ENCODE measurements around the gene NCF2.

NCF2 gene

DNA sequence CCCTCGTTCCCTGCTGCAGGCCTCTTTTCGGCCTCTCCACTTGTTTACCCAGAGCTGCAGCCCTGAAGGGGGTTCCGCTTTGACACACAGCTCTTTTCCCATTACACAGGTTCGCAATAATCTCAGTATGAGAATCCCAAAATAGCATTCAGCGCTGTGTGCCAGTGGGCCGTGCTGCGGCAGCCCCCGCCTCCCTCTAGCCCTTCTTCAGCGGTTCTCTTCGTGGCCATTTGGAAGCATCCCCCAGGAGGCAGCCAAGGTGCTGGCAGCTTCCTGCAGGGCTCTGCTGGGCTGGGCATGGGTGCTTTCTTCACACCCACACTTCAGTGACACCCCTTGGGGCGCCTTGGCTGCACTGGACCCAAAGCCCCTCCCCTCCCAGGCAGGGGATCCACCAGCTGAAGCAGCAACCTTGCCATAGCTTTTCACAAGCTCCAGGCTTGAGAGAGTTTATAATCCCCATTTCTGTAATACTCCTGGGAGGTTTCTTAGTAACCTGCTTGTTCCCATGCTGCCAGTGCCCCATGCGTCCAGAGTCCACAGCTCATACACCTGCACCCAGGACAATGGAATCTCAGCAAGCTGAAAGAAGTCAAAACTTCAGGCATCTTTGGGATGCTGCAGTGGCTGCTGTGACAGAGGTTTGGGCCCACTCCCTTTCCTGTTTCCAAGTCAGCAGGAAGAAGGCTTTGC, 8.1 kb downstream of the NCF2 start:
- DNase-seq: no peak

DNA sequence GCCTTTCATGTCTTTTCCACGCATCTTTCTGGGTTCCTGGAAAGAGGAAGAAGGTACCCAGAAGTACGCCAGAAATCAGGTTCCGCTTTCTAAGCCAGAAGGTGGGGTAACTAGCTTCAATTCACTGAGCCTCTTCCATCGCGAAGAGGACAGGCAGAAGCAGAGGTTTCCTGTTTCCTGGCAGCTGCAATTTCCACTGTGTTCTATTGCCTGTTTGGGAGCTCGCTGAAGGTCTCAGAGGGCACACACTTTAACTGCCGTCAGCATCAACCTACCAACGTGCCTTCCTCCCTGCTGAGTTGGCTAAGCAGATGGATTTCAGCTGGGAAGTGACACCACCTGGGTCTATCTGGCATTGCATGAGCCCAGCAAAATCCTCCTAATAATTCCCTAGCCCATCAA, 10.0 kb downstream of the NCF2 start:
- DNase-seq: peak; percentile 84

DNA sequence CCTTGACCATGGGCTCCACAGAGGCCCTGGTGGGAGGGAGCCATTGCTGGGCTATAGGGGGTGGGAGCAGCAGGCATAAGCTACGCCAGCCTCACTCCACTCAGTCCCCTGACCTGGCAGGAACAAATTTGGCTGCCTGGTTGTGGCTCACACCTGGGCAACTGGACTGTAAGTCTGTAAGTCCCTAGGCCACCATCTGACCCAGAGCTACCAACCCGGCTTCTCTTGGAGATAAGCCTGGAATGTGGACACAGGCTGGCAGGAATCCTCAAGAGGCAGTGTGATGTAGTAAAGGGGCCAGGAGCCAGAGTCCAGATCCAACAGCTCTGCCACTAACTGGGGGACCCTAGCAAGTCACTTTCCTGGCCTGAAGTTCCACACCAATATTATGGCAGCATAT, 11.4 kb downstream of the NCF2 start:
- DNase-seq: no peak

DNA sequence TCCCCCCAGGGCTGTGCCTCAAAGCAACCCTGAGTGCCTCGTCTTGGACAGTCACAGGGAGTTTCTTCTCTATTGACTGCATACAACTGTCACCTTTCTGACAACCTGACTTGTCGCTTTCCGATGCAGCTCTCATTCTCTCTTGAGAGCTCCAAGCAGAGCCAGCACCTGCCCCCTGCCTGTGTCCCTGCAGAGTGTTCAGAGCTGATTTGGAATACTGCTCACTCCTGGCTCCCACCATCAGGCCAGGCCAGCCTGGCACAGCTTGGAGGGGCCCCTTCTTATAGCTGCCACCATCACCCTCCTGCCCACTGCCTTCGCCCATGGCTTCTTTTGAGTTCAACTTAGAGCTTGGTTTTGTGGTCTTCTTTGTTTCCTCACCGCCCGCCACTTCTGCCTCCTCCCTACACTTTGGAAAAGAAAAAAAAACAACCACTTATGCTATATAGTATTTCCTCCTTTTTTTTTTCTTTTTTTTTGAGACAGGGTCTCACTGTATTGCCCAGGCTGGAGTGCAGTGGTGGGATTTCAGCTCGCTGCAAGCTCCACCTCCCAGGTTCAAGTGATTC, 12.3 kb downstream of the NCF2 start:
- DNase-seq: no peak

DNA sequence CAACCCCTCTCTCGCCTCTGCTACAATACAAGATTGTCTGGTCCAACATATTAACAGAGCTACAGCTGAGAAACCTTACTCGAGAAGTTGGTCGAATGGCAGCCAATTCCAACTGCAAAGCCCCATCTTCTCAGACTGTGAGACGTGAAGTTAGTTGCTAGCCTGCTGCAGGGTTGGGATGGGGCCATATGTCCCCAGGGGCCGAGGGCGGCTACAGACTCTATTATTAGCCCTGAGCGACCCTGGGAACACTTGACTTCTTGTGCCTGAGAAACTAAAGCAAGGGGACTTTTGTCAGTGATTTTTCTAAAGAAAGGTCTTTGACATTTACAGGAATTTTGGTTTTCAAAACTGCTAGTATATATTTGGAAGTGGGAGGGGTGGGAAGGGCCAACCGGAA, 13.7 kb downstream of the NCF2 start:
- no peak for DNase-seq

DNA sequence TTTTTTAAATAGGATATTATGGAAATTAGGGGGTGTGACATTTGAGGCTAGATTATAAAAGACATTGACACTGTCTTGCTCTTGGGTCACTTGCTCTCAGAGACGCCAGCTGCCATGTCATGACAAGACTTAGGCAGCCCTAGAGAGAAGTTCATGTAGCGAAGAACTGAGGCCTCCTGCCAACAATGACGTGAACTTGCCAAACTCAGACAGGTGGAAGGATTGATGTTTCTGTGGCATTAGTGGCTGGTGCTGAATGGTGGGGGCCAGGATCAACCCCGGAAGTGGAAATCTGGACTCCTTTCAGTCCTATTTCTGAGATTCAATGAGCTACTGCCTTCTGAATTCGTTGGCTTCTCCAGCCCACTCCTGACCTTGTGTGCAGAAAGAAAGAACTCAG, 14.7 kb downstream of the NCF2 start:
- DNase-seq: no peak

DNA sequence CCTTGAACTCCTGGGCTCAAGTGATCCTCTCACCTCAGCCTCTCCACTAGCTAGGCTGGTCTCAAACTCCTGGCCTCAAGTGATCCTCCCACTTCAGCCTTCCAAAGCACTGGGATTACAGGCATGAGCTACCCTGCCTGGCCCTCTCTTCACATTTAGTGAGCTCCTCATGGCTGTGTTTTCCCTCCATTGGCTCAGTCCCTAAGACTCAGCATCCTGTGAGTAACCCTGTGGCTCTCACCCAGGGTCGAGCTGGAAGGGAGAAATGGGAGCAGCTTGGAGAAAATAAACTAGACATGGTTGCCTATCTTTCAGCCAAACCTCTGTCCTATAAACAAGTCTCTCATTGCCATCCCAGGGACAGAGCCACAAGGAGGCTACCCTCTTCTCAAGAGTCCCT, 17.5 kb downstream of the NCF2 start:
- no peak for DNase-seq

DNA sequence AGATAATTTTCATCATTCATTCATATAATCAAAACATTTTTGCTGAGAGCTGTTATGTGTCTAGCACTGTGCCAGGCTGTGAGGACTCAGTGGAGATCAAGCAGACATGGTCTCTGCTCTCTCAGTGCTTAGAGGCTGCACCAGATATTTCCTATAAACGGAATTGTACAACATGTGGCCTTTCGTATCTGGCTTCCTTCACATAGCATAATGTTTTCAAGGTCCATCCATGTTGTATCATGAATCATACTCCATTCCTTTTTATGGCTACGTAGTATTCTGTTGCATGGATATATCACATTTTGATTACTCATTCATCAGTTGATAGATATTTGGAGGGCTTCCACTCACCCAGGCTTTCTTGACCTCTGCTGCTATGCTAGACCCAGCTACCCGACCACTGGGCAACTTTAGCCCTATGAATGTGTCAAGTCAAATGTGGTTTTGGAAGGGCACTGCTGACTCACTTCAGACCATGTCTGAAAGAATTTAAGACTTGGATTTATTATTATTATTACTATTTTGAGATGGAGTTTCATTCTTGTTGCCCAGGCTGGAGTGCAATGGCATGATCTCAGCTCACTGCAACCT, 18.5 kb downstream of the NCF2 start:
- DNase-seq: no peak

DNA sequence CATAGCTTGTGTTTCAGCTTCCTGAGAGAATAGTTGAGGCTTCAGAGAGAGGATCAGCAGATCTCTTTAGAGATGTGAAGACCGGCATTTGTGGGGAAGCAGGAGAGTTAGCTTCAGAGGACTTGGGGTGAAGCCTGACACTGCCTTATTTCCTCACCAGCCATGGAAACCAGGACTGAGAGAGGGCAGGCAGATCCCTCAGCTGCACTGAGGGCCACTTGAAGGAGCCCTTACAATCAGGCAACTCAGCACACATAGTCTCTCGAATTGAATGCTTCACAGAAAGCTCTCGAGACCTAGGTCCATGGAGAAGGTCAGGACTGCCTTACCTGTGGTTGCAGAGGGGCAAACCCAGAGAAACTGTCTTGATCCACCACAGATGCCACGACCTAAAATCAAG, 19.8 kb downstream of the NCF2 start:
- DNase-seq: no peak

DNA sequence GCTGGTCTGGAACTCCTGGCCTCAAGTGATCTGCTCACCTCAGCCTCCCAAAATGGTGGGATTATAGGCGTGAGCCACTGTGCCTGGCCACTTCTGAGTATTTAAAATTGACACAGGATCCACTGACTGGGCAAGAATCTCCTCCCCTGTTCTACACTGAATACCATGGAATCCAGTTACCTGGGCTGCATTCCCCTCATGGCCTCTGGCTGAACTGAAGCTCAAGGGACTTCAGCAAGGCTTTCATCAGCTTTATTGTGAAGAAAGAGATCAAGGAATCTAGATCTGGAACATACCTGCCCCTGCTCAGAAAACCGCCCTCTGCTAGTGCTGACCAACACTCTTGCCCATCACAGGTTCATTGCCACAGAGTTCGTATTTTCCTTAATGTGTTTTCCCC, 20.5 kb downstream of the NCF2 start:
- DNase-seq: no peak

DNA sequence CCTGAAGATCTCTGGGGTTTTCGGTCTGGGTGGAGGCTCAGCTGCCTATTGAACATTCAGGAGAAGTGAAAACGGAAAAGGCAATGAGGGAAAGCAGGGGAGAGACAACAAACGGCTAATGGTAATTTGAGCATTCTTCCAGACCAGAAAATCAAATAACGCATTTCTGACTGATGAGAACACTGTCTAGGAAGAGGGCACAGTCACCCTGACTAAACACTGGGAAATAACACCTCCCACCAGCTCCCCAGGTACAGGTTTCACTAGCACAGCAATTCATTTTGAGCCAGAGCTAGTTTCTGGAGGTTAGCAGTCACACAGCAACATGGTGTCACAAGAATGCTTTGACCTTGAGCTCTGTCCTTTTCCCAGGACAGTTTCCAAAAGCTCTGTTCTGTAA, 21.1 kb downstream of the NCF2 start:
- DNase-seq: no peak

DNA sequence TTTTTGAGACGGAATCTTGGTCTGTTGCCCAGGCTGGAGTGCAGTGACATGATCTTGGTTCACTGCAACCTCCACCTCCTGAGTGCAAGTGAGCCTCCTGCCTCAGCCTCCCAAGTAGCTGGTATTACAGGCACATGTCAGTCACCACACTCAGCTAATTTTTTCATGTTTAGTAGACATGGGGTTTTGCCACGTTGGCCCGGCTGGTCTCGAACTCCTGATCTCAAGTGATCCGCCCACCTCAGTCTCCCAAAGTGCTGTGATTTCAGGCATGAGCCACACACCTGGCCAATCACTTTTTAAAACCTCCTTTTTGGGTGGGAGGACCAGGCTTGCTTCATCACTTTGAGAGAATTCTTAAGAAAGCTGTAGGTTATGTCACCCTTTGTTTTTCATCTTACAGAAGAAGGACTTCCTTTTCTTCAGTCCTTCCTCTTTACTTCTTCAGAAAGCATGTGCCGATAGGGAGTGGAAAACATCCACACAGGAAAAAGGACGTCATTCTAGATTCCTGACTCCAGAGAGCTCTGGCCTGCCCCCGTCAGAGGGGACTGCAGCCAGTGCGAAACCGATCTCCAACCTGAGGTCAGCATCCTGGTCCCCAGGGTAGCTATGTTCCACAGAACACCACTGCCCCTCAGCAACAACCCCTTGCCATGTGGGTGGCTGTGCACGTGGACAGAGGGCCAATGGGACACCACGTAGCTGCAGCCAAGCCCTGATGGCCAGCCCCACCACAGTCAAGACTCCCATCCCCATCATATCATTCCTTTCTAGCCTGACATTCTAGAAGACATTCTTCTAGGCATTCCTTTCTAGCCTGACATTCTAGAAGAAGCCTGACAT, 21.9 kb downstream of the NCF2 start:
- DNase-seq: peak; percentile 91

DNA sequence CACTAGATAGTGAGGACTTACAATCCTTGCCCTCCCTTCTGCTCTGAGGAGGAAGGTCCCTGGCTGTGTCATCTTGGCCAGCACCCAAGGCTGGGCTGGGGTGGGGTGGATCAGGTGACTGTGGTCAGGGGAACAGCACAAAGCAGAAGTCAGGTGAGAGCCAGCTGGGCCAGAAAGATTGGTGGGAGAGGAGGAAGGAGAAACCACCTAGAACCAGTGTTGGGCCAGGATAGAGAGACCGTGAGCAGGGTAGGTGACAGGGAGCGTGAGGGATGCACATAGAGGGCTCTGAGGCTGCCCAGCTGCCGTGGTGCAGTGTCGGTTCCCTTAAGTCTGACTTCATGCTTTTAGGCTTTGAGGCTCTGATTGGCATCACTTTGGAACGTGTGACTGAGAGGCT, 22.7 kb downstream of the NCF2 start:
- DNase-seq: peak; percentile 43

DNA sequence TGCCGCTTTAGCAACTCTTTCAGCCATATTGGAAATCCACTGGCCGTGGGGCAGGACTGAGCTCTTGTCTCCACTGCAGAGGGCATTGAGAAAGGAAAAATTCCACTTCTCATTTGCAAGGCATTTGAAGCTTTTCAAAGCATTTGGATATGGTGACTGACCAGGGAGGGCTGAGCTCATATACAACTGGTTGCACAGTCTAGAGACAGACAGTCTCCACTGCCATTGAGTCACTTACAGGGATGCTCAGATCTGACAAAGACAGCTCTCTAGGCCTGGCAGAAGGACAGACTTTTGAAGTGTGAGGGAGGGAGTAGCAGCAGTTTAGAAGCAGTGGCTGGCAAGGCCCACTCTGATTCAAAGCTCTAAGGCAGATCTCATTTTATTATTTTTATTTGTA, 24.2 kb downstream of the NCF2 start:
- no peak for DNase-seq

DNA sequence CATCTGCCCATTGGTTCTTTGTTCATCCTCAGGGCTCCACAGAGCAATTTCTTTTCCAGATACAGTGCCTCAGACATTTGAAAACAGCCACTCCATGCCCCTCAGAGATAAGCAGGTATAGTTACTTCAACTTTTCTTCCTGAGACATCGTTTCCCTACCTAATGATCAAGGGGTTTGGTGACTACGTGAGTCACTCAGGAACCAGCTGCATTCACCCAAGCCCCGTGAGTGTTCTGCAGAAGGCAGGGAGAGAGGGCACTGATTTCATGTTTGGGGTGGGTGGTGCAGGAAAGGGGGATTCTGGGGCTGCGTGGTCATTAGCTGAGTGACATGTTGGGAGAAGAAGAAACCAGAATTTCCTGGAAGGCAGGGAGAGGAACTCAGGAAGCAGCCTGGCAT, 25.0 kb downstream of the NCF2 start:
- no peak for DNase-seq

DNA sequence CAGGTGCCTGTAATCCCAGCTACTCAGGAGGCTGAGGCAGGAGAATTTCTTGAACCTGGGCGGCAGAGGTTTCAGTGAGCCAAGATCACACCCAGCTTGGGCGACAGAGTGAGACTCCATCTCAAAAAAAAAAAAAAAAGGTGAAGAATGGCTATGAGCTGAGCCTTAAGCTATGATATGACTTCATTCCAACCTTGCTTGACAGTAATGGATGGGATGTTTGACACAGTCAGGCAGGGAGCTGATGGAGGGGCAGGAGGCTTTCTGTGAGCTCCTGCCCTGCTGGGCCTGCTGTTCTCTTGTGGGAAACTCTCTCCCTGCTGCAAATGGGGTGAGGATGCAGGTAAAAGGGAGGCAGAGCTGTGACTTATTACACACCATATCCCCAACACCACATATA, 27.6 kb downstream of the NCF2 start:
- DNase-seq: no peak

DNA sequence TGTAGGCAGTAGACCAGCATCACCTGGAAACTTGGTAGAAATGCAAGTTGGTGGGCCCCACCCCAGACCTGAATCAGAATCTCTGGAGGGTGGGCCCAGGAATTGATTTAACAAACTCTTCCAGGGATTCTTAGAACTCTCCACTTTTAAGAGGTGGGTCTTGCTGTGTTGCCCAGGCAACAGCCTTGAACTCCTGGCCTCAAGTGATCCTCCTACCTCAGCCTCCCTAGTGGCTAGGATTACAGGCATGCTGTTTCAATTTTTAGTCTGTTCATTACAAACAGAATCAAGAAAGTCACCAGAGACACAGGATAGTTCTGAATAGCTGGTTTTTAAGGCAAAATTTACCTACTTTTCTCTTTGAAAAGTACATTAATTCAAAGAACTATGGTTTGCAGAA, 31.2 kb downstream of the NCF2 start:
- DNase-seq: no peak

DNA sequence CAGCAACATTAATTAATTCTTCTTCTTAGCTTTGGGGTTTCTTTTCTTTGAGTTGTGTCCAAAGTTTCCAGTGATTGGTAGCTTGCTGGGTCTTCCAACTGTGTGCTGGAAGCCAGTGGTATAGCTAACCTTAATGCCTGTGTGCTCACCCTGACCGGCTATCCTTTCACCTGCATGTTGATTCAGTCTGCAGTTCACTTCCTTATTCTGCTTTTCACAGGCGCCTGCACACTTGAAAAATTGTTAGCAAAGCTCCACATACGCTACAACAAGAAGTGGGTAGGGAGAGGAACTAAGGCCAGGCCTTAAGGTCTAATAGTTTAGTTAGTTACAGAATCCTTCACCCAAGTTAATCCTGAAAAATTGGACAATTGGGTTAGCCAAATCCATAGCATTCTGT, 35.7 kb downstream of the NCF2 start:
- no peak for DNase-seq

DNA sequence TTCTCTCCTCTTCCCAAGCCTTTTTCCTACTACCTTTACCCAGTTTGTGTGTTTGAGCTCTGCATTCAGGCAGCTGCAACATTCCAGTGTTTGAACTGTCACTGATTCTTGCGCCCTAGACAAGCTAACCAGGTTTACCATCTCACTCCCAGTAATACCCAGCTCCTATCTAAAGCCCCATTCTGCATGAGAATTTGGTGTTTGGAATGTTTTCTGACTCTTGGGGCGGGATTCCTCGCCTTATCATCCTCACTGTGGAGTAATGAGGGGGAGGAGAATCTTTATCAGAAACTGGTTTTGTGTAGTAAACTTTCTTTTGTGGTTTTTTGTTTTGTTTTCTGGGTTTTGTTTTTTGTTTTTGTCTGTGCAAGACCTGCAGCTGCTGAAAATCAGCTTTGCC, 36.5 kb downstream of the NCF2 start:
- no peak for DNase-seq

DNA sequence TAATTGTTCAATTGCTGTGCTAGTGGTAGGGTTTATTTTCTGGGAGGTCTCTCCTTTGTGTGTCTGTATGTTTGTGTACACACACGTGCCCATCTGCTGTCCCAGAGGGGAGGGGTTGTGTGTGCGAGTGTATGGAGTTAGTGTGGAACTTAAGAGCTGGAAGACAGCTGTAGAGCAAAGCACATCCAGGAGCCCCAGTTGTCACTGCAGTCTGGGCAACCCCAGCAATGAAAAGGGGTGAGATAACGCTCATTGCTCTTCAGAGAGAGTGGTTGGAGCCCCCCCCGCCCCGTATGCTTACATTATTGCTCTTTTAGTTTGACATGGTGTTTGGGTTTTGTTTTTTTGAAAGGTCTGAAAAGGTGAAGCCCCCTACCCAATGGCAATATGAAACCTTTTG, 36.9 kb downstream of the NCF2 start:
- no peak for DNase-seq

DNA sequence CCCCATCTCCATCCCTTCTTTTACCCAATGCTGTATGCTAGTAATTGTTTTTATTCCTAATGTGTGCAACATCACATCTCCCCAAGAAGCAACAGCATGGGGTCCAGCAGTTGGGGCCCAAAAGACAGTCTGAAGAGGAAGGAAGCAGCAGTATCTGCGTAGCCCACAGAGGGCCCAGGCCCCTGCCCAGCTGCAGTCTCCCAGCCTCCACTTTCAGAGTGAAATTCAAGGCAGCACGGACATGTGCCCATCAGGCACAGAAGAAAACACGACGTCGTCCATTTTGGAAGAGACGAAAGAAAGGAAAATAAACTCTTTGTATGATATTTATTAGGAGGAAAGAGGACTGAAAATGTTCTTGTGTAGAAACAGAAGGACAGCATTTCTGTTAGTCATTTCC, 37.4 kb downstream of the NCF2 start:
- no peak for DNase-seq

DNA sequence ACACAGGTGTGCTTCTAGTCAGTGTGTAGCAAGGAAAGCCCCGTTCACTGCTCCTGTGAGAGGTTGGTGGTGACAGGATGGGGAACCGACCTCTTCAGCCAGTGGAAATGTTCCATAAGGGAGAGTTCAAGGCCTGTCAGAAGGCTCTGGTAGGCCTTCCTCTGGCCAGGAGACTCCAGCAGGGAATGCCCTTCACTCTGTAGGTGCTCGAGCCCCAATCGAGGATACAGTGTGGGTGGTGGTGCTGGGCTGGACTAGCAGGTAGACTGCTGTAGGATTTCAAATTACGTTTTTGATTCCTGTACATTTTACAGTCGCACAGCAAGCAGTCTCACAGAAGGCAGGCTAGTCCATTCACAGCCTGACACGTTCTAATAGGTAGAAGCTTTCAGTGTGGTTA, 37.8 kb downstream of the NCF2 start:
- no peak for DNase-seq

DNA sequence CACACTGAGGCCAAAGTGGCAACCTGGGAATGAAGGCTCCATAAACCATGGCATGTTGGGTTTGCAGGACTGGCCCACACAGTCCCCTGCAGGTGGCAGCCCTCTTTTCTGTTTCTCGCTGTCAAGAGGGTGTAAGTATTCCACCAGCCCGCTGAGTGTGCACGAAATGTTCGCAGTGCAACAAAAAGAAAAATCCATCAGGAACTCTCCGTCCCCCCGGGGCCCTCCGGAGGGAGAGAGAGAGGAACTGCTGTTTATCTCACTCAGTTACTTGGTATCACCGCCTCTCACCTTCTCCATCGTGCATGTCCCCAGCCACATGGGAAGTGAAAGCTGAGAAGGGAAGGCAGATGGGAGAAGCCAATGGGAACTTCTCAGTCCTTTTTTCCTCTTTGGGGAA, 38.3 kb downstream of the NCF2 start:
- DNase-seq: peak; percentile 34

DNA sequence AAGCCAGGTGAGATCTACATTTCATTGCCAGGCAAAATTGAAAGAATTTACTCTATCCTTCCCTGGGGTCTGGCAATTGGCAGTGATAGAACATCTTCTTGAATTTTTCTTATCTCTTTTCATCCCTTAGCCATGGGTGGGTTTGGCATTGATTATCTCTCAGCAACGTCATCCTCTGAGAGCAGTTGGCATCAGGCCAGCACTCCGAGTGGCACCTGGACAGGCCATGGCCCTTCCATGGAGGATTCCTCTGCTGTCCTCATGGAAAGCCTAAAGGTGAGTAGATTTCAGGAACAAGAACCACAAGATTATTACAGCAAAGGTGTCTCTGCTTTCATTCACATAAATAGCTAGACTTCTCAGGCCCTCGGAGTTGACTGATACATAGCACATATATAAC, 39.3 kb downstream of the NCF2 start:
- no peak for DNase-seq

Measured in inflammatory macrophage treated with lipopolysaccharide for 4 hours (primary cell).